ENCODE results near the gene BICDL1.

The BICDL1 gene

DNA sequence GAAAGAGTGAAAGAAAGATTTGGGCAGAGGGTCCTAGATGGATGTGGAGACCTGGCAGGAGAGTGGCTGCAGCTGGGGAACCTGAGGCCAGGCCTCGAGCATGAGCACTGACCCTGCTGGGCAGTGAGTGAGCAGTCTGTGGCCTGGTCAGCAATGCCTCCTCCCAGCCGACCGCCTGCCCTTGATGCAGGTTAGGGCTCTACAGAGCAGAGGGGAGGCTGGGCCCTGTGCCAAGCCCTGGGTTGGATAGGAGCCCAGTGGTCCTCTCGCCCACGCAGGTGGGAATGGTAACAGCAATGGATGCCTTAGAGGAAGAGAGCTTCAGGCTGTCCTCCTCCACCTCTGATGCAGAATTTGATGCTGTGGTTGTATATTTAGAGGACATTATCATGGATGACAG is 67.7 kb downstream of the BICDL1 start:
- no peak for DNase-seq

DNA sequence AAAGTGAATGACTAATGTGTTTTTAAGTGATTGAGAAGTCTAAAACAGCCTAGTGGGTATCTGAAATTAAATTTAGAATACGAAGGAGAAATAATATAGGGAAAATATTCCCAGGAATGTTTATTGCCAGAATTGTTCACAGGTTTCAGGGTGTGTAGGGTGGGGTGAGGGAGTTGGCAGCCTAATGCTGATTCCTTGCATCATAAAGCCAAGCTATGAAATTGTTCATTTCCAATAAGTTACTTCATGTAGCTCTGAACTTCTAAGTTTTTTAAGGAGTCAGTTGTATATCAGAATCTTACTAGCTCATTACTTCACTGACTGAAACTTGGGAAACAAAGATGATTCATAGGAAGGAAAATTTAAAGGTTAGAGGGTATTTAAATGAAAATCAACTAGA is 71.2 kb downstream of the BICDL1 start:
- DNase-seq, result no peak

DNA sequence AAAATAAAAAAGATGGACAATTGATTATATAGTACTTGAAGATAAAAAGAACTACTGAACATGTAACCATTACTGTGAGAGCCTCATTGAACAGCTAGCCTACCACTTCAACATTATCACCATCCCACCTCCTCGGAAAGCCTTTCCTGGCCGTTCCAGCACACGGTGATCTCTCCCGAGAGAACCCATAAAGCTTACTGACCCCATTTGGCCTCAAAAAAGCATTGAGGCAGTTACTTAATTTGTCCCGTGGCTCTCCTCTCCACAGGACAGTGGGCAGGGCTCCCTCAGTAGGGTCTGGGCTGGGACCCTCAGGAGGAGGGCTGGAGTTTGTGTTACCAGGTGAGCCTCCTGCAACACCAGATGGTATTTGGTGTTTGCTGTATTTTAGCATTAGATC is 71.7 kb downstream of the BICDL1 start:
- no peak for DNase-seq

DNA sequence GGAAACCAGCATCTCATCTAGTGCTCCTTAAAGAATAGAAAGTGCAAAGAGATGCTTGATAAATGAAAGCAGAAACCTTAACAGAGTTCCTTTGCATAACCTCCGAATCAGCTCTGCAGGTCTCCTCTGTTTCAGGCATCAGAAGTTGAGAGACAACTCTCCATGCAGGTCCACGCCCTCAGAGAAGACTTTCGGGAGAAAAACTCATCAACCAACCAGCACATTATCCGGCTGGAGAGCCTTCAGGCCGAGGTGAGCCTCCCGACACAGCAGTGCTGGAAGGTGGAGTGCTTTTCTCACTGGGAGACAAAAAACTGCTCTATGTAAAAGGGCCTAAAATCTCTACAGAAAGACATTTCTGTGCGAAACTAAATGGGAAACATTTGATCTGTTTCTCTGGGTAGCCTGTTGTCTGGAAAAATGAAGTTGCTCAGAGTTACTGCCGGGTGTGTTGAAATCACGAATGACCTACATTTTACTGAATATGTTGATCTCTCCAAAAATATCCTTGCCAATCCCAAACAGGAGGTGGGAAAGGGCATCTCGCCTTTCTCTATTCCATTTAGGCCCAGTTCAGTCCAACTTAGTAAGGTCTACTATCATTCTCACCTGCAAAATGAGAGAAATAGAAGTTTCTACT is 72.7 kb downstream of the BICDL1 start:
- no peak for DNase-seq

DNA sequence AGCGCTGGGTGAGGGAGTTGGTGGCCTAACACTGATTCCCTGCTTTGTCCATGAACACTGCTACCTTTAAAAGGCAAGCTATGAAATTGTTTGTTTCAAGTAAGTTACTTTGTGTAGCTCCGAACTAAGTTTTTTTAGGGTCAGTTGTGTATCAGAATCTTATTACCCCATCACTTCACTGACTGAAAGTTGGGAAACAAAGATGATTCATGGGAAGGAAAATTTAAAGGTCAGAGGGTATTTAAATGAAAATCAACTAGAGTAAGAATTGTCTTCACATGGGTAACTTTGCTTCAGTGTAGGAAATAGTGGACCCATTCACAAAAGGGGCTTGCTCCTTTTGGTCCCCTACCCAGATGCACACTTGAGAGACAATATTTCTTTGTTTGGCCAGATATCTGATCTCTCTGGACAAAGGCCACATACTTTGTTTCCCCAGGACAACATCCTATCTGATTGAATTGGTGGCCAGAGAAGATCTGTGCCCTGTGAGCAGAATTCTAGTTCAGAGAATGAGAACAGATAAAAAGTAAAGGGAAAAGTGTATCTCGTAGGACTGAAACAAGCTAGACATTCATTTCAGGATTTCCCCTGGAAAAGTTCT is 74.0 kb downstream of the BICDL1 start:
- DNase-seq, result no peak

DNA sequence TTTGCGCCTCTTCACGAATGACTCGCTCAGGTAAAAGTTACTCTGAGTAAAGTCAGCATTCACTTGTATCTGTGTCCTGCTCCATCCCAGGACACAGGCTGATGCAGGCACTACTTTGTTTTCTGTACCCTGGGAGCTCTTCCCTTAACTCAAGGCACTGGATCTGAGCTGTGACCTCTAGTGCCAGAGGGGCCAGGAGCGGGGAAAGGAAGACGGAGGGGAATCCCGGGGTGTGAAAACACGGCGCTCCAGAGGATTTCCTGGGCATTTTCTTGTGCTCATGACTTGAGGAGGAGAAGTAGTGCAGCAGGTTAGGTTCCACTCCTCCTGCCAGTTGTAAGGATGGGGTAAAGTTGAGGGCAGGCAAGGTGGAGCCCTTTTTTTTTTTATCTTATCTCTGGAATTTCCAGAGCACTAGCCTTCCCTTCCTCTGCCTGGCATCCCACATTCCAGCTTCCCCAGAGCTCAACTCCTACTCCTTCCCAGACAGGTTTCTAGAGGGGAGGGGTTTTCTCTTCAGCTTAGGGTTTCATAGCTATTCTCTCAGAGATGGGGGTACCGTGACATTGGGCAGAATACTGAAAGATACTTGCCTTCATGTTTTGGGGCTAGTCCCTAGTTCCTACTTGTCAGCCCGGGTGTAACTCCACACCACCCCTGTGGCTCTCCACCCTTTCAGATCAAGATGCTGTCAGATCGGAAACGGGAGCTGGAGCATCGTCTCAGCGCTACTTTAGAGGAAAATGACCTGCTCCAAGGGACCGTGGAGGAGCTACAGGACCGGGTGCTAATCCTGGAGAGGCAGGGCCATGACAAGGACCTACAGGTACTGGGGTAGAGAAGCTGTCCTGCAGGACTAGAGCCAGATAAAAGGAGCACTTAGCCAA is 75.3 kb downstream of the BICDL1 start:
- DNase-seq, result no peak

DNA sequence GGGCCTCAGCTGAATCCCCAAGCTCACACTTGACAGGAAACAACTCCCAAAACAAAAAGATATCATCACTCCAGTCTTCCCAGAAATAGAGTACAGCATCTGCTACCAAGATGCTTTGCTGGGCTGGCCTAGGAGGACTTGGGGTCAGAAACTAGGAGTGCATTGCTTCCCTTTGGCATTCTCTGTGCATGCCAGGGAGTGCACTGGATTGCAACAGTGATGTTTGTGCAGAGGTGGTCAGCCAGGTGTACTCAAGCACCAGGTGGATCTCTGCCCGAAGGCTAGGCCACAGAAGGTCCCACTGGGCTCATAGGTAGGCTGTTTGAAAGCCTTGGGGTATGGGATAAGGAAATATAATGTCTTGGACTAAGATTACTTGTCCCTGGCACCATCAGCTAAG is 76.4 kb downstream of the BICDL1 start:
- no peak for DNase-seq

DNA sequence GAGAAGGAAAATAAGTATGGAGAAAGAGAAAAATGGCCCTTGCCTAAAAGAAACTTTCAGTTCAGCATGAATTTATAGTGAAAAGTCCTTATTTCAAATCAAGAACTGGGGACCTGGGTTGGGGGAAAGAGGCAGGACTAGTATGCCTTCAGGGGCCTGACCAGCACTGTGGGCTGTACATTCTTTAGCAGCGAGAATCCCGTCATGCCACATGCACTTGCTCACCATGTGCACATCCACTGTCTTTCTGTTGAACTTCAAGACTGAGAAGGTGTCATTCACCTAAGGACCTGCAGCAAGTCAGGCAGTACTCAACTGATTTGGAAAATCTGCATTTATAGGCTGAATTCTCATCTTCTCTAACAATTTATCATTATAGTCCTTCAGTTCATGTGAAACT is 77.3 kb downstream of the BICDL1 start:
- no peak for DNase-seq

DNA sequence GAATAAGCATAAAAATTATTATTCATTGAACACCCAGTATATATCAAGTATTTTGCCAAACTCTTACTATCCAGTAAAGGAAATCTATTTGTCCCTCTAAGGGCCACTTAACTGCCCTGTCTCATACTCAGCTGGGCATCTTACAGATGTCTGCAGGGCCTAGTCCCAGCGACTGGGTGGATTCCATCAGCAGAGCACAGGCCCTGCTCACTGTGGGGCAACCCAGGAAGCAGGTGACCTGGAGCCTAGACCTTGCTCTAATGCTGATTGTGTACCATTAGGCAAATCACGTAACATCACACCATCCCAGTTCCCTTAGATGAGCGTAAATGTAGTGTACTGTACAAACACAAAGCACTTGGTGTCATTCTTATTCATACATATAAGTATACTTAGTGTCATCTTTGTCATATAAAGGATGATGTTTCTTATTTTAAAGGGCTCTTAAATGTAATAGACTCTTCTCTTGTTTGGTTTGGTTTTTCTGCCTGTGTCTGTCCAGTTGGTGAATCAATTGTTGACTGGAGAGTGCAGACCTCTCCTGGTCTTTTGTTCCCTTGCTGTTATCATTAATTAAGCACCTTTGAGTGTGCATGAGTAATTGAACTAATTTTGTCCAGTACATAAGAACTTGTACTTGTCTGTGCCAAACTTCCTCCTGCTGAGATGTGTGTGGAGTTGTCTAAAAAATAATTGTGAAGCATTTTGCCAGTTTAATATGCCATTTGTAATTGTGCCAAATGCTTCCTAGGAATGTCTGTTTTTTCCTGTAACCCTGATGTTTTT is 78.2 kb downstream of the BICDL1 start:
- DNase-seq, result no peak

DNA sequence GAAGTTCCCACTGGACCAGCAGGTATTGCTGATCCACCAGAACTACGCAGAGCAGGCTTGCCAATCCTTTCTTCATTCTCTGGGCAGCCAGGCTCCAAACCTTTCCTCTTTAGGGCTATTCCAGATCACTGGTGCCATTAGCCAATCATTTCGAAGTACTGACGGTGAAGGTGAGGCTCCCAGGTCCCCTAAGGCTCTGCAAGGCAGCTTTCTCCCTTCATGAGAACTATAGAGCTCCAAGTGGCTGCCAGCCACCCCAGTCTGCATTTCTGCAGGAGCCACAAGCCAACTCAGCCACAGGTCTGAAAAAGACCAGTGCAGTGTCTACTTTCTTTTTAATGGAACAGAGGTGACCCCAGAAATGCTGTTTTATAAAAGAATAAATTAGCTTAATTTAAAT is 78.9 kb downstream of the BICDL1 start:
- DNase-seq, result no peak

DNA sequence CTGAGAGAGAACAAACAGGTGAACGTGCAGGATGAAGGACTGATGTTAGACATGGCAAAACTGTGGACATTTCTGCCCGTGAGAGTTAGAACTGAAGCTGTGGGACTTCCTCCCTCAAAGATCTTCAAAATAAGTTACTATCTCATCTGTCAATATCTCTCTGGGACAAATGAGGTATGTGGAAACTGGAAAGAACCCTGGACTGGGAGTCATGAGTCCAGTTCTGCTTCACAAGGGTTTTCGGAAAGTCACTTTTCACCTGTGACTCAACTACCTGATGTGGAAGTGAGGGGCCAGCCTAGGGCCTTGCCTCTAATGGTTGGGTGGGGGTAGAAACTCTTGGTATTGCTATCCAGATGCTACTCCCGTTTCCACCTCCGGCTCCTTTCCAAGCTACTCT is 80.2 kb downstream of the BICDL1 start:
- DNase-seq, result no peak

DNA sequence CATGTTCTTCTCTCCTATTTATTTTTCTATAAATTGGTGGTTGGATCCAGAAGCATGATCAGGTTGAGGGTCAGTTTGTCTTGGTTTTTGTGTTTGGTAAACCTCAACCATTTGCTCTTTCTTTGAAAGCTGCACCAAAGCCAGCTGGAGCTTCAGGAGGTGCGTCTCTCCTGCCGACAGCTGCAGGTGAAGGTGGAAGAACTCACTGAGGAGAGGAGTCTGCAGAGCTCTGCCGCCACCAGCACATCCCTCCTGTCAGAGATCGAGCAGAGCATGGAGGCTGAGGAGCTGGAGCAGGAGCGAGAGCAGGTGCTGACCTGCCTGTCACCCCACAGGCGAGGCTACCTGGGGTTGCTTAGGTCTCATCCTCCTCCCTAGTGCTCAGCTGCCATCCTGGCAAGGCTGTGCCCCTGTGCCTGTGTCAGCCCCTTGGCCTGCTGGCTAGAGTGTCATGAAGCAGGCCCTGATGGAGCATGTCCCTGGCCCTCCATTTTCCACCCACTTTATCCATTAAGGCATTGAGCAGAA is 82.5 kb downstream of the BICDL1 start:
- DNase-seq, result no peak

DNA sequence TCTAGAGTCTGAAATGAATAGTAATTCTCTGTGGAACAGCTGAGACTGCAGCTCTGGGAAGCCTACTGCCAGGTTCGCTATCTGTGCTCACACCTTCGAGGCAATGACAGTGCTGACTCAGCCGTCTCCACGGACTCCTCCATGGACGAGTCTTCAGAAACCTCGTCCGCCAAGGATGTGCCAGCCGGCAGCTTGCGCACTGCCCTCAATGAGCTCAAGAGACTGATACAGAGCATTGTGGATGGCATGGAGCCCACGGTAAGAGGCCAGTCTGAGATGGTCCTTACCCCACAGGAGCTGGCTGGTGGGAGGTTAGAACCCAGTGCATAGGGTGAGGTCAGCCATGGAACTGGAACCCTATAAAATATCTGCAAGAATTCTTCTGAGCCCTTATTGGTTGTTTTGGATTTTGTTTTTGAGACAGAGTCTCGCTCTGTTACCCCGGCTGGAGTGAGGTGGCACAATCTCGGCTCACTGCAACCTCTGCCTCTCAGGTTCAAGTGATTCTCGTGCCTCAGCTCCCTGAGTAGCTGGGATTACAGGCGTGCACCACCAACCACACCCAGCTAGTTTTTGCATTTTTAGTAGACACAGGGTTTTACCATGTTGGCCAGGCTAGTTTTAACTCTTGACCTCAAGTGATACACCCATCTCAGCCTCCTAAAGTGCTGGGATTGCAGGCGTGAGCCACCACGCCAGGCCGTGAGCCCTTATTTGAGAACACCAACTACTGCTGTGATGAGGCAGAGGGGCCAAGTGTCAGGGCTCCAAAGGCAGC is 83.6 kb downstream of the BICDL1 start:
- no peak for DNase-seq

DNA sequence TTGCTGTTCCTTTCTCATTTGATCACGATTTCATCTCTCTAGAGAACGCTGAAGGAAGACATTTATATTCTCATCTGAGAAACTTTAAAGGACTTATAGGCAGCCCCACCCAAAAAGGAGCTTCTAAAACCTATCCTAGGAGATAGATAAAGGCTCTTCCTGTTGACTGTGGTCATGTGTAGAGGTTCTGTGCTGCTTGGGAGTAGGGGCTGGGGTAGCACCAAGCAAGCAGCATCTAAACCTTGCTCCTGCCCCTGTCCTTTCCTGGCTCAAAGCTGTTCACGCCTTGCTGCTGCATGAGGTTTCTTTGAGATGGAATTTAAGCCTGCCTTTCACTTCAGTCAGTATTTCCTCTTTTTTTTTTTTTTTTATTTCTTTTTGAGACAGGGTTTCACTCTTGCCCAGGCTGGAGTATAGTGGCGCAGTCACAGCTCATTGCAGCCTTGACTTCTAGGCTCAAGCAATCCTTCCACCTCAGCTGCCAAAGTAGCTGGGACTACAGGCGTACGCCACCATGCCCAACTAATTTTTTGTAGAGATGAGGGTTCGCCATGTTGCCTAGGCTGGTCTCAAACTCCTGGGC is 86.1 kb downstream of the BICDL1 start:
- no peak for DNase-seq

DNA sequence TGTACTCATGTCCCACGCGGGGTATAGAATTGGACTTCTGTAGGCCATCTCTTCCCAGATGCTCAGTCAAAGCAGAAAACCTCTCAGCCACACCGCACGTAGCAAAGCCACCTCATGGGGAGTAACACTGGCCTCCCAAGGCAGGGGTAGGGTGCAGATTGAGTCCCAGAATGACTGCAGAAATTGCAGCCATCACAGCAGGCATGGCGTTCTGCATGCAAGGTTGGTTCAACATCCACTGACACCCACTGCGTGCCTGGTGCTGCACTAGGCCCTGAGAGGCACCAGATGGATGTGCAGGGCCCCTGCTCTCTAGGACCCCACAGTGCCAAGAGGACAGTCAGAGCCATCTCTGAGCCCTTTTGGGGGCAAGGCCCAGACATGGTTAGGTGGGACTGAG is 87.6 kb downstream of the BICDL1 start:
- no peak for DNase-seq

DNA sequence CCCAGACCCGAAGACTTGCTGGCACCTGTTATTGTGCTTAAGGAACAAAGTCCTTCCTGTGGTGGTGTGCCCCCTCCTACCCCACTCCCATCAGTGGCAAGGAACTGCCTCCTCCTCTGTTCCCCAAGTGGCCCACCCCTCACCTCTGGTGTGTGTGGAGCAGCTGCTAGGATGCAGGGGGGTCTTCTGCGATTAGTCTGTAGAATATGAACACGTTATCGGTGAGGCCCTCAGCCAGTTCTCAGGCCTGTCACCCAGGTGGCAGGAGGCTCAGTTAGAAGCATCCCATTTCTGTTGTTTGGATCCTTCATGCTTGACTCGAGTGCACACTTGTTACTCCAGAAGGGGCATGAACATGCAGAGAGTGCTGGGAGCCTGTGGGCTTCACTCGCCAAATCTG is 88.2 kb downstream of the BICDL1 start:
- no peak for DNase-seq

DNA sequence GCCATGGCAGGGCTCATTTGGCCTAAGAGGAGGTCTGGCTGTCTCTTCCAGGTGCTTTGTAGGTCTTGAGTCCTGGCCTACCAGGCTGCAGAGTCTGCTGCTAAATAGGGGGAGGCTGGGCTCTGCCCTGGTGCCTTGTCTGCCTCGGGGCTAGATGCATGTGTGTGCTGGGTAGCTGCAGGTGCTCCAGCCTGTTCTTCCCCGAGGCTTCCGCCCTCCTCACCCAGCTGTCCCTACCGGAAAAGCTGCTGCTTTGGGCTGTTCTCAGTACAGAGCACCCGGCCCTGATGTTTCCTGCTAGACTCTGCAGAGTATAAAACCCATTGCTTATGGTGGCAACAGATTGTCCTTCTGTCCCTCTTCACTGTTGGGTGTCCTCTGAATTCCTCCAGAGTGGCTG is 89.8 kb downstream of the BICDL1 start:
- DNase-seq, result no peak

DNA sequence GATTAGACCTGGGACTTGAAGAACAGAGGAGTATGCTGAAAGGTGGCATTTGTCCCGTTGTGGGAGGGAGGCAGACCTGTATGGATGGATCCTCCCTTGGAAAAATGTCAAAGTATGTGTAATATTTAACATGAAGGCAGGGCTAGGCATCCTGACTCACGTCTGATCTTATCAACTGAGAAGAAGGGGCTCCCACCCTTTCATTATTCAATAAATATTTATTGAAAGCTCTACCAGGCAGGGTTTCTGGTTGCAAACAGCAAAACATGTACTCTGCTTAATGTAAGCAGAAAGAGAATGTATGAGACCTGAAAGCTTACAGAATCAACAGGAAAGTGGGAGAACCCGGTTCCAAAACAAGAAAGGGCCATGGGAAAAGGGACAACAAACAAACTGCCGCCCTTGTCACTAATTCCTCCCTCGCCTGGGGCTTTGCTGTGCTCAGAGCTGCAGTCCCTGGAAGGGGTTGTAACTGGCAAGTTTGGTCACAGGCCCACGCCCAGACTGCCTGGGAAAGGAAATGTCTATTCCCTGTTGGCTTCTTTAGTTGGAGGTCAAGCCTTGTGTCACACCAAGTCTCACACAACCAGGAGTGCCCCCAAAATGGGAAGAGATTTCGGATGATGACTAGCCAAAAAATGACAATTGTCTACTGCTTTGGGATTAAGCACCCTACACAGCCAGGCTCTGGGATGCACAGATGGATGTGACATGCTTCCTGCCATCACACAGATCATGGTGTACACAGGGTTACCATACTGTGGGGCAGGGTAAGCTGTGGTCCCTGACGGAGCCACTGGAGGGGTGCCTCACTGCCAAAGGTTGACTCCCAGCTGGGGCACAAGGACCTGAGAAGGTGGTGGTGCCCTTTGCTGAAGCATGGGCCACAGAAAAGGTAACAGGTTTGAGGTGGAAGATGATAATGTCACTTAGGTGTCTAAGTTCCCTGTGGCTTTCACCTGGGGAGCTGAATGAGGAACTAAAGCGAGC is 90.7 kb downstream of the BICDL1 start:
- DNase-seq, result no peak

DNA sequence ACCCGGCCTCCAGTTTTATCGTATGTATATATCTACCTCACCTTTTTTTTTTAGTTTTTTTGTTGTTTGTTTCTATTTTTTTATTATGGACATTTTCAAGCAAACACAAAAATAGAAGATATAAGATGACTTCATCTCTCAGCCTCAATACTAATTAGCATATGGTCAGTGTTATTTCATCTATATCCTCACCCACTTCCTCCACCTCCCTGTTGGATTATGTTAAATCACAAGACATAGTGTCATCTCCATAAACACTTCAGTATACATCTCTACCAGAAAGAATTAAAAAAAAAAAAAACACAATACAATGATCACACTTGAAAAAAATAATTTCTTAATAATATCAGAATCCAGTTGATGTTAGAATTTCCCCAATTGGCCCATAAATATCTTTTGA is 92.6 kb downstream of the BICDL1 start:
- no peak for DNase-seq

DNA sequence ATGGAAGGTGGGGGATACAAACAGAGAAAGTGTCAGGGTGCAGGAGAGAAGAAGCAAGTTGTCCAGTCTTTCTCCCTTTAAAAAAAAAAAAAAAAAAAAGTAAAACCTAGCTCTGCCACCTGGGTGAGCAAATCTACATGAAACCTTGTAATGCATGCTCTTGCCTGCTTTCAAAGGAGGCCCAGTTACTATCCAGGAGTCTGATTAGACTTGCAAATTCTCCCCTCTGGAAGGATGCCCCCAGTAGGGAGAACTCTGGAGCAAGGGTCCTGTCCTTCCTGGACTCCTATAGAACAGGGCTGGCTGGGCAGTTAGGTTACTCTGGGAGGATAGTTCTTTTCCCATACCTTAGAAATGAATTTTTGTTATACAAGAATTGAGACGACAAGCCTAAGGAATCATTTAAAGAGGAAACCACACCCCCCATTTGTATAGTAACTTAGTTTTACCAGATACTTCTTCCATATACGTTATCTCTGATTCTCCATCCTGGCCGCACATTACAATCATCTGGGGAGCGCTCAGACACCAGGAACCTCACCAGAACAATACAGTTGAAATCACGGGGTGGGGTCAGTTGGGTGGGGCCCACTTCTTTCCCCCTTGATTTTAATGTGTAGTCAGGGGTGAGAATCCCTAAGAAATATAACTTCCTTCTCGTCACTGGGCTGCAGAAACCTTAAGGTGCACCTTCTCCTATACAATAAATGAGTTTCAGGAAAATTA is 97.0 kb downstream of the BICDL1 start:
- no peak for DNase-seq

Measured in NCI-H2081 treated with DMSO at 0.1 percent for 48 hours (cell line).